ENCODE measurements around the gene FYN.

DNA sequence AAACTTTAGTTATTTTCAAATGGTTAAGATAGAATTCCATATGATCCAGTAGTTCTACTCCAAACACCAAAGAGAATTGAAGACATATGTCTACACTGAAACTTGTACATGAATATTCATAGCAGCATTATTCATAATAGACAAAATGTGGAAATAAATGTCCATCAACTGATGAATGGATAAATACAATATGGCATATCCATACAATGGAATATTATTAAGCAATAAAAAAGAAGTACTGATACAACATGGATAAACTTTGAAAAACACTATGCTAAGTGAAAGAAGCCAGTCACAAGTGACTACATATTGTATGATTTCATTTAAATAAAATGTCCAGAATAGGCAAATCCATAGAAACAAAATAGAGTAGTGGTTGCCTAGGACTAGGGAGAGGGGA is 234.0 kb downstream of the FYN start:
- TF ChIP-seq, protein P1, sequence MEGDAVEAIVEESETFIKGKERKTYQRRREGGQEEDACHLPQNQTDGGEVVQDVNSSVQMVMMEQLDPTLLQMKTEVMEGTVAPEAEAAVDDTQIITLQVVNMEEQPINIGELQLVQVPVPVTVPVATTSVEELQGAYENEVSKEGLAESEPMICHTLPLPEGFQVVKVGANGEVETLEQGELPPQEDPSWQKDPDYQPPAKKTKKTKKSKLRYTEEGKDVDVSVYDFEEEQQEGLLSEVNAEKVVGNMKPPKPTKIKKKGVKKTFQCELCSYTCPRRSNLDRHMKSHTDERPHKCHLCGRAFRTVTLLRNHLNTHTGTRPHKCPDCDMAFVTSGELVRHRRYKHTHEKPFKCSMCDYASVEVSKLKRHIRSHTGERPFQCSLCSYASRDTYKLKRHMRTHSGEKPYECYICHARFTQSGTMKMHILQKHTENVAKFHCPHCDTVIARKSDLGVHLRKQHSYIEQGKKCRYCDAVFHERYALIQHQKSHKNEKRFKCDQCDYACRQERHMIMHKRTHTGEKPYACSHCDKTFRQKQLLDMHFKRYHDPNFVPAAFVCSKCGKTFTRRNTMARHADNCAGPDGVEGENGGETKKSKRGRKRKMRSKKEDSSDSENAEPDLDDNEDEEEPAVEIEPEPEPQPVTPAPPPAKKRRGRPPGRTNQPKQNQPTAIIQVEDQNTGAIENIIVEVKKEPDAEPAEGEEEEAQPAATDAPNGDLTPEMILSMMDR (IDR thresholded peaks at IDR 0.05) = no peak
- TF ChIP-seq POLR2A (IDR thresholded peaks at IDR 0.05) (no peak), POLR2AphosphoS5 (IDR thresholded peaks at IDR 0.05) (no peak), EP300 (IDR thresholded peaks at IDR 0.05; ENCODE audit: low read depth) (no peak)

Data from transverse colon (tissue), 4 donors.